Right ventricle myocardium superior (tissue), 1 donor: ENCODE results near the gene SLC12A1. TPM values are rescaled to one million over a fixed set of nuclear protein-coding genes. Genes with fewer than 3 reads are reported as not detected.
"Not testable (repeated sequence)": the region's sequence is repeated elsewhere in the genome, so short reads cannot be mapped to it uniquely, and the experiment has no call there.

Experiments
- ATAC-seq: fragments of 200-7000 bp; cut with Tn5 transposase; one replicate; pipeline ENCODE4 v1.9.1; 2020; ENCODE audit warnings: mild to moderate bottlenecking; ENCODE audit not compliant: poor library complexity
- DNase-seq: peaks from one replicate; pipeline ENCODE4 v3.0.0-alpha.2; 2020
- intact Hi-C: fragments of 100-400 bp; cut with DNase I; formaldehyde crosslinking; loops from one replicate; pipeline ENCODE4 v1.11.2; 2022
- total RNA-seq: library from RNA; stranded (reverse); fragmentation: NEBNext Ultra II Directional; extraction: Animal tissue kit (Norgen Biotek cat#: 25700); gene quantifications from one replicate; pipeline ENCODE4 v1.2.1, GENCODE V29; 2021
- donor health status: DM: no; HTN: yes; CAD: no; lungs with severe emphysema.

Gene SLC12A1
- total RNA-seq, 1 donor from 2014 or later, result not detected

GRCh38 chr15:48292458-48292857 lies 86.4 kb downstream of the SLC12A1 start:
- ATAC-seq (no peak), DNase-seq (no peak)
- intact Hi-C loops, result no loop called here

- intact Hi-C loops, result no loop called here
- no peak for ATAC-seq
- no peak for DNase-seq
Measured at GRCh38 chr15:48297668-48298067, 91.6 kb downstream of the SLC12A1 start.

GRCh38 chr15:48298914-48299313 lies 92.8 kb downstream of the SLC12A1 start:
- intact Hi-C loops, result no loop called here
- ATAC-seq, result no peak

GRCh38 chr15:48300038-48300437 lies 93.9 kb downstream of the SLC12A1 start:
- DNase-seq (no peak), ATAC-seq (no peak)
- intact Hi-C loops, result no loop called here

More at GRCh38 chr15:48298914-48299313, 92.8 kb downstream of the SLC12A1 start:
- DNase-seq, result no peak

GRCh38 chr15:48304398-48304797 lies 98.3 kb downstream of the SLC12A1 start:
- no peak for DNase-seq
- intact Hi-C loops, result no loop called here
- ATAC-seq, result no peak

- intact Hi-C loops, result no loop called here
- no peak for DNase-seq
- no peak for ATAC-seq
Measured at GRCh38 chr15:48306639-48307038, 100.5 kb downstream of the SLC12A1 start.

GRCh38 chr15:48307586-48307985 lies 101.5 kb downstream of the SLC12A1 start:
- intact Hi-C loops, result no loop called here
- ATAC-seq (no peak), DNase-seq (no peak)

- ATAC-seq, result no peak
Measured at GRCh38 chr15:48309740-48310139, 103.6 kb downstream of the SLC12A1 start.

GRCh38 chr15:48313216-48313615 lies 107.1 kb downstream of the SLC12A1 start:
- DNase-seq, result no peak
- intact Hi-C loops, result no loop called here
- ATAC-seq, result no peak

More at GRCh38 chr15:48309740-48310139, 103.6 kb downstream of the SLC12A1 start:
- intact Hi-C loops, result no loop called here
- no peak for DNase-seq

GRCh38 chr15:48315041-48315440 lies 108.9 kb downstream of the SLC12A1 start:
- intact Hi-C loops, result no loop called here
- no peak for DNase-seq

GRCh38 chr15:48317221-48317620 lies 111.1 kb downstream of the SLC12A1 start:
- ATAC-seq (no peak), DNase-seq (no peak)
- intact Hi-C loops, result no loop called here

More at GRCh38 chr15:48315041-48315440, 108.9 kb downstream of the SLC12A1 start:
- no peak for ATAC-seq

GRCh38 chr15:48318131-48318530 lies 112.0 kb downstream of the SLC12A1 start:
- intact Hi-C loops, result no loop called here
- no peak for DNase-seq
- ATAC-seq, result no peak

GRCh38 chr15:48323294-48323693 lies 117.2 kb downstream of the SLC12A1 start:
- ATAC-seq, result no peak
- intact Hi-C loops, result no loop called here
- DNase-seq, result no peak

- no peak for ATAC-seq
Measured at GRCh38 chr15:48324949-48325348, 118.8 kb downstream of the SLC12A1 start.

GRCh38 chr15:48325400-48325799 lies 119.3 kb downstream of the SLC12A1 start:
- DNase-seq (no peak), ATAC-seq (no peak)
- intact Hi-C loops, result no loop called here

More at GRCh38 chr15:48324949-48325348, 118.8 kb downstream of the SLC12A1 start:
- intact Hi-C loops, result no loop called here
- no peak for DNase-seq

- DNase-seq, ATAC-seq, intact Hi-C loops: not testable (repeated sequence)
Measured at GRCh38 chr15:48326180-48326579, 120.1 kb downstream of the SLC12A1 start.

- intact Hi-C loops, result no loop called here
- no peak for DNase-seq
- ATAC-seq, result no peak
Measured at GRCh38 chr15:48330105-48330785, 124.1 kb downstream of the SLC12A1 start.

- ATAC-seq, result peak; percentile 98
- intact Hi-C loops, result no loop called here
- DNase-seq, result peak; percentile 93
Measured at GRCh38 chr15:48330855-48331795, 125.0 kb downstream of the SLC12A1 start, which contains the start of gene DUT. TSS of gene DUT (plus strand) at chr15:48331429. CDS start at chr15:48331516, 87 bp downstream.

GRCh38 chr15:48331796-48332641 lies 125.9 kb downstream of the SLC12A1 start:
- peak; percentile 75 for DNase-seq
- intact Hi-C loops, result no loop called here
- peak; percentile 87 for ATAC-seq
